A549 (cell line): ENCODE results near the gene DHX58. TPM values are rescaled to one million over a fixed set of nuclear protein-coding genes. Genes with fewer than 3 reads are reported as not detected.

Experiments used
- ATAC-seq, 2 experiments: fragments of 200-7000 bp in 1 of 2; fragments of >200 bp in 1 of 2; cut with Nextera tagmentation in 1 of 2; cut with Tn5 transposase in 1 of 2; 3 replicates each; pipeline versions ENCODE4 v1.8.0 to v1.9.1; 2018 to 2020; ENCODE audit warnings: mild to moderate bottlenecking in 1 of 2, moderate library complexity in 1 of 2
- CTCF ChIA-PET: fragments of 300-600 bp; sonication (Branson Sonifier 250); formaldehyde crosslinking; extraction: SDS; loops from one replicate; lab custom pipeline; 2021; ENCODE audit warnings: antibody characterized with exemption, inconsistent platforms; lab: Yijun Ruan, JAX
- POLR2A ChIA-PET: fragments of 350-600 bp; formaldehyde crosslinking; extraction: SDS; loops from one replicate; lab custom pipeline; 2021; ENCODE audit warnings: antibody characterized with exemption, inconsistent platforms; lab: Yijun Ruan, JAX
- DNase-seq, 2 experiments: peaks; one replicate each; pipeline versions ENCODE4 v3.0.0 to v3.0.0-alpha.2; 2011 to 2016; ENCODE audit warnings: low read depth in 1 of 2, low spot score in 1 of 2
- FAIRE-seq: peaks from 2 replicates; lab custom pipeline; 2011; peaks lifted over from hg19 to GRCh38; lab: Jason Lieb, UNC
- H3K27ac ChIP-seq, 2 experiments: fragments of >200 bp; sonication (Bioruptor Twin); formaldehyde crosslinking; 3 replicates each; pipeline ENCODE4 v1.5.1; 2016 to 2017
- H3K4me1 ChIP-seq: fragments of >200 bp; sonication (Bioruptor Twin); formaldehyde crosslinking; 3 replicates; pipeline ENCODE4 v1.6.1; 2016
- H3K4me2 ChIP-seq: fragments of >200 bp; sonication (Bioruptor Twin); formaldehyde crosslinking; 3 replicates; pipeline ENCODE4 v1.6.1; 2016
- H3K4me3 ChIP-seq: fragments of >200 bp; sonication (Bioruptor Twin); formaldehyde crosslinking; 3 replicates; pipeline ENCODE4 v1.5.1; 2016
- H3K9me3 ChIP-seq: fragments of >200 bp; sonication (Bioruptor Twin); formaldehyde crosslinking; 3 replicates; pipeline ENCODE4 v1.6.1; 2016
- CBX8 ChIP-seq: fragments of 200-600 bp; sonication (generic); IDR thresholded peaks from 2 replicates; pipeline ENCODE4 v1.6.1; 2016
- CHD2 ChIP-seq: fragments of 150-350 bp; IDR thresholded peaks from 2 replicates; pipeline ENCODE4 v1.6.1; 2014; ENCODE audit warnings: low read length; ENCODE audit not compliant: partially characterized antibody
- E2F6 ChIP-seq: IDR thresholded peaks from 2 replicates; pipeline ENCODE4 v1.6.1; 2012; ENCODE audit warnings: low read depth, borderline replicate concordance
- EHF ChIP-seq: fragments of 250-450 bp; sonication (Bioruptor Pico); IDR thresholded peaks from 2 replicates; pipeline ENCODE4 v1.5.0; 2020; ENCODE audit warnings: mild to moderate bottlenecking
- ELK1 ChIP-seq: fragments of 150-350 bp; IDR thresholded peaks from 2 replicates; pipeline ENCODE4 v1.6.1; 2014; ENCODE audit warnings: low read depth, mild to moderate bottlenecking, low read length
- ESRRA ChIP-seq: fragments of 150-350 bp; IDR thresholded peaks from 2 replicates; pipeline ENCODE4 v1.6.1; 2014; ENCODE audit warnings: mild to moderate bottlenecking, low read length, borderline replicate concordance
- FOSB ChIP-seq: fragments of 250-450 bp; sonication (Bioruptor Pico); IDR thresholded peaks from 2 replicates; pipeline ENCODE4 v1.5.0; 2020; ENCODE audit warnings: mild to moderate bottlenecking, moderate library complexity
- FOSL2 ChIP-seq, 2 experiments: fragments of 450-650 bp in 1 of 2; fragments of >200 bp in 1 of 2; sonication (Bioruptor Twin) in 1 of 2; formaldehyde crosslinking; IDR thresholded peaks; 2 replicates each; pipeline versions ENCODE4 v1.5.0 to v1.6.1; 2016 to 2020; ENCODE audit warnings: mild to moderate bottlenecking in 1 of 2, moderate library complexity in 1 of 2
- HDAC2 ChIP-seq: fragments of 200-600 bp; sonication (generic); IDR thresholded peaks from 2 replicates; pipeline ENCODE4 v1.6.1; 2016
- HEYL ChIP-seq: fragments of 250-450 bp; sonication (Bioruptor Pico); IDR thresholded peaks from 2 replicates; pipeline ENCODE4 v1.8.0; 2021; ENCODE audit warnings: mild to moderate bottlenecking, moderate library complexity
- HOXA7 ChIP-seq: fragments of 250-450 bp; sonication (Bioruptor Pico); IDR thresholded peaks from 2 replicates; pipeline ENCODE4 v1.5.0; 2020; ENCODE audit warnings: mild to moderate bottlenecking, moderate library complexity
- HOXB13 ChIP-seq: fragments of 250-450 bp; sonication (Bioruptor Pico); IDR thresholded peaks from 2 replicates; pipeline ENCODE4 v1.5.0; 2020; ENCODE audit warnings: low read depth, mild to moderate bottlenecking, moderate library complexity
- JUN ChIP-seq, 2 experiments: fragments of >200 bp; sonication (Bioruptor Twin); formaldehyde crosslinking; IDR thresholded peaks; 2 replicates in 1 of 2; 3 replicates in 1 of 2; pipeline ENCODE4 v1.6.1; 2016 to 2017
- JUNB ChIP-seq: fragments of >200 bp; sonication (Bioruptor Twin); formaldehyde crosslinking; IDR thresholded peaks from 2 replicates; pipeline ENCODE4 v1.6.1; 2016
- POLR2AphosphoS2 ChIP-seq: conservative IDR thresholded peaks from 2 replicates; pipeline ENCODE4 v1.6.1; 2012; ENCODE audit warnings: low read length, improper control_type of control experiment, inconsistent platforms
- RARB ChIP-seq: fragments of 250-450 bp; sonication (Bioruptor Pico); IDR thresholded peaks from 2 replicates; pipeline ENCODE4 v1.8.0; 2021; ENCODE audit warnings: mild to moderate bottlenecking, moderate library complexity
- RCOR1 ChIP-seq: fragments of 150-350 bp; IDR thresholded peaks from 2 replicates; pipeline ENCODE4 v1.6.1; 2014; ENCODE audit warnings: antibody characterized with exemption, low read length, low read depth
- TP53 ChIP-seq: fragments of 250-450 bp; sonication (Bioruptor Pico); IDR thresholded peaks from 2 replicates; pipeline ENCODE4 v1.5.0; 2021; ENCODE audit warnings: mild to moderate bottlenecking, moderate library complexity
- ZC3H11A ChIP-seq: fragments of 450-650 bp; IDR thresholded peaks from 2 replicates; pipeline ENCODE4 v1.6.1; 2014; ENCODE audit warnings: antibody characterized with exemption, mild to moderate bottlenecking
- WGBS: methylation state at CpG from one replicate; pipeline ENCODE4 v1.1.6; 2017; ENCODE audit errors: missing lambda C conversion rate; 5-methylcytosine and 5-hydroxymethylcytosine counted together
- polyA plus RNA-seq, 4 experiments: library from polyadenylated mRNA; depleted of rRNA in 3 of 4; stranded (reverse); fragments of >200 nt; fragmentation: RNase III in 1 of 4; extraction: RNeasy Plus Mini Kit Qiagen cat#74134 plus additional on column Dnase treatment in 1 of 4; gene quantifications; 2 replicates in 3 of 4; 3 replicates in 1 of 4; pipeline ENCODE4 v1.2.3, GENCODE V29; 2011 to 2017
- TF ChIP-seq, protein P1 (sequence below): fragments of >200 bp; sonication (Bioruptor Twin); formaldehyde crosslinking; IDR thresholded peaks from 3 replicates; pipeline ENCODE4 v1.5.1; 2016
- TF ChIP-seq, protein P2 (sequence below): fragments of >200 bp; sonication (Bioruptor Twin); formaldehyde crosslinking; IDR thresholded peaks from 3 replicates; pipeline ENCODE4 v1.6.1; 2016

DHX58 gene
- polyA plus RNA-seq, 2 of the 4 experiments (the other 2 are of a cell fraction), result 0.37 to 0.59 TPM

- CTCF ChIA-PET, result interaction anchor here (1.0 to 39.5 kb wide), 9 partner anchors 9 to 207 kb away, joined by 3 to 658 read pairs (median 4); partner anchors contain the start of genes CNP, DNAJC7, NKIRAS2 and ZNF385C
- POLR2A ChIA-PET, result no interaction called here
- ATAC-seq (no peak), FAIRE-seq (no peak), DNase-seq (no peak)
- Histone ChIP-seq H3K27ac (no peak overlapping the region), H3K4me1 (peaks cover 11% of the 10 kb centered on the region; the same call in 1 of the 3 replicates), H3K9me3 (no peaks in the 10 kb centered on the region), H3K4me3 (no peak overlapping the region), H3K4me2 (no peak overlapping the region)
- 82% methylated on average over 11 of the region's 11 CpGs for WGBS
- TF ChIP-seq FOSL2 (IDR thresholded peaks at IDR 0.05) (no peak), FOSL2 (CRISPR knock-in tag; IDR thresholded peaks at IDR 0.05) (no peak), HDAC2 (no peak), ESRRA (no peak), CBX8 (no peak)
- TF ChIP-seq, protein P1, sequence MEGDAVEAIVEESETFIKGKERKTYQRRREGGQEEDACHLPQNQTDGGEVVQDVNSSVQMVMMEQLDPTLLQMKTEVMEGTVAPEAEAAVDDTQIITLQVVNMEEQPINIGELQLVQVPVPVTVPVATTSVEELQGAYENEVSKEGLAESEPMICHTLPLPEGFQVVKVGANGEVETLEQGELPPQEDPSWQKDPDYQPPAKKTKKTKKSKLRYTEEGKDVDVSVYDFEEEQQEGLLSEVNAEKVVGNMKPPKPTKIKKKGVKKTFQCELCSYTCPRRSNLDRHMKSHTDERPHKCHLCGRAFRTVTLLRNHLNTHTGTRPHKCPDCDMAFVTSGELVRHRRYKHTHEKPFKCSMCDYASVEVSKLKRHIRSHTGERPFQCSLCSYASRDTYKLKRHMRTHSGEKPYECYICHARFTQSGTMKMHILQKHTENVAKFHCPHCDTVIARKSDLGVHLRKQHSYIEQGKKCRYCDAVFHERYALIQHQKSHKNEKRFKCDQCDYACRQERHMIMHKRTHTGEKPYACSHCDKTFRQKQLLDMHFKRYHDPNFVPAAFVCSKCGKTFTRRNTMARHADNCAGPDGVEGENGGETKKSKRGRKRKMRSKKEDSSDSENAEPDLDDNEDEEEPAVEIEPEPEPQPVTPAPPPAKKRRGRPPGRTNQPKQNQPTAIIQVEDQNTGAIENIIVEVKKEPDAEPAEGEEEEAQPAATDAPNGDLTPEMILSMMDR, result no peak
Measured at GRCh38 chr17:42111265-42111636, 1.3 kb downstream of the DHX58 start.

GRCh38 chr17:42110301-42111264 is 1.9 kb downstream of the DHX58 start:
- H3K4me2 ChIP-seq, result no peak overlapping the region
- CTCF ChIA-PET, result interaction anchor here (1.0 to 39.5 kb wide), 8 partner anchors 4 to 207 kb away, joined by 3 to 658 read pairs (median 237); partner anchors contain the start of genes CNP, DHX58, DNAJC7 and KAT2A
- H3K27ac ChIP-seq, result no peak overlapping the region
- DNase-seq (no peak), FAIRE-seq (no peak), ATAC-seq (no peak)
- H3K4me3 ChIP-seq, result no peak overlapping the region
- 84% methylated on average over 18 of the region's 18 CpGs for WGBS
- no peaks in the 10 kb centered on the region for H3K9me3 ChIP-seq
- POLR2A ChIA-PET, result interaction anchor here (0.7 kb wide), 1 partner anchor 61 kb away, joined by 5 read pairs; no protein-coding TSS in a partner anchor
- H3K4me1 ChIP-seq, result peaks cover 11% of the 10 kb centered on the region; the same call in 1 of the 3 replicates
- TF ChIP-seq EHF (CRISPR knock-in tag) (no peak), RARB (CRISPR knock-in tag) (no peak), E2F6 (no peak), JUNB (no peak), TP53 (CRISPR knock-in tag) (no peak), CHD2 (no peak), RCOR1 (no peak), FOSB (CRISPR knock-in tag) (no peak), HEYL (CRISPR knock-in tag) (no peak), POLR2AphosphoS2 (no peak), HOXA7 (no peak), ELK1 (no peak), JUN (IDR thresholded peaks at IDR 0.05) (no peak), HOXB13 (CRISPR knock-in tag) (no peak), ZC3H11A (no peak)
- TF ChIP-seq, protein P2, sequence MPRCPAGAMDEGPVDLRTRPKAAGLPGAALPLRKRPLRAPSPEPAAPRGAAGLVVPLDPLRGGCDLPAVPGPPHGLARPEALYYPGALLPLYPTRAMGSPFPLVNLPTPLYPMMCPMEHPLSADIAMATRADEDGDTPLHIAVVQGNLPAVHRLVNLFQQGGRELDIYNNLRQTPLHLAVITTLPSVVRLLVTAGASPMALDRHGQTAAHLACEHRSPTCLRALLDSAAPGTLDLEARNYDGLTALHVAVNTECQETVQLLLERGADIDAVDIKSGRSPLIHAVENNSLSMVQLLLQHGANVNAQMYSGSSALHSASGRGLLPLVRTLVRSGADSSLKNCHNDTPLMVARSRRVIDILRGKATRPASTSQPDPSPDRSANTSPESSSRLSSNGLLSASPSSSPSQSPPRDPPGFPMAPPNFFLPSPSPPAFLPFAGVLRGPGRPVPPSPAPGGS, result no peak
